HCT116 (cell line): ENCODE data around the gene AKAP13. TPM values are rescaled to one million over a fixed set of nuclear protein-coding genes. Genes with fewer than 3 reads are reported as not detected.

Experiments used
- ATAC-seq: fragments of 200-7000 bp; cut with Tn5 transposase; 2 replicates; pipeline ENCODE4 v1.9.1; 2020; ENCODE audit warnings: mild to moderate bottlenecking, moderate library complexity
- BruUV-seq: library from RNA; stranded (reverse); fragments of 400-500 nt; replicated peaks from 2 replicates; lab custom pipeline; 2021; lab: Mats Ljungman, UMichigan
- CTCF ChIA-PET: fragments of 300-600 bp; sonication (Branson Sonifier 250); formaldehyde crosslinking; loops from one replicate; lab custom pipeline; 2021; ENCODE audit warnings: antibody characterized with exemption; lab: Charles Lee
- POLR2A ChIA-PET: fragments of 300-600, 350-600 bp; sonication (Branson Sonifier 250); formaldehyde crosslinking; loops from one replicate; lab custom pipeline; 2021; ENCODE audit warnings: antibody characterized with exemption; lab: Charles Lee
- RAD21 ChIA-PET, 2 experiments: fragments of 300-600 bp; sonication (Branson Sonifier 250); formaldehyde crosslinking; loops; one replicate each; lab custom pipeline; 2023; ENCODE audit warnings: low total read pairs in 2 of 2; ENCODE audit not compliant: uncharacterized antibody in 2 of 2, unreplicated experiment in 2 of 2, low non-redundant PET in 1 of 2; lab: Charles Lee
- DNase-seq: peaks from one replicate; pipeline ENCODE4 v3.0.0-alpha.2; 2010; ENCODE audit warnings: low read depth, low spot score
- H2AFZ ChIP-seq: fragments of 200-600 bp; shearing (Covaris generic), sonication (generic); 2 replicates; pipeline ENCODE4 v1.6.1; 2017; ENCODE audit warnings: low read depth, mixed run types, mixed read lengths, antibody characterized with exemption, low read length; ENCODE audit not compliant: poor library complexity, severe bottlenecking
- H3K27ac ChIP-seq: 2 replicates; pipeline ENCODE4 v1.5.1; 2012; ENCODE audit warnings: low read depth, low read length
- H3K27me3 ChIP-seq: fragments of 200-600 bp; sonication (generic); 2 replicates; pipeline ENCODE4 v1.6.1; 2016; ENCODE audit warnings: mixed run types, low read length, mixed read lengths; ENCODE audit not compliant: insufficient read depth
- H3K36me3 ChIP-seq, 2 experiments: fragments of 200-500 bp in 1 of 2; fragments of 200-600 bp in 1 of 2; sonication (Bioruptor generic) in 1 of 2; sonication (generic) in 1 of 2; 2 replicates each; pipeline versions ENCODE4 v1.5.1 to v1.6.1; 2014 to 2016; ENCODE audit warnings: low read length in 2 of 2, inconsistent platforms in 1 of 2, mixed read lengths in 1 of 2, mixed run types in 1 of 2; ENCODE audit not compliant: insufficient read depth in 2 of 2, control insufficient read depth in 1 of 2
- H3K4me1 ChIP-seq, 2 experiments: fragments of 200-600 bp in 1 of 2; sonication (generic) in 1 of 2; 2 replicates each; pipeline versions ENCODE4 v1.5.1 to v1.6.1; 2012 to 2017; ENCODE audit warnings: low read length in 2 of 2, inconsistent platforms in 1 of 2, mild to moderate bottlenecking in 1 of 2, mixed read lengths in 1 of 2, mixed run types in 1 of 2, moderate library complexity in 1 of 2; ENCODE audit not compliant: insufficient read depth in 2 of 2, control insufficient read depth in 1 of 2
- H3K4me2 ChIP-seq: fragments of 200-600 bp; sonication (generic); 2 replicates; pipeline ENCODE4 v1.6.1; 2017; ENCODE audit warnings: mixed run types, low read length, mixed read lengths
- H3K4me3 ChIP-seq, 2 experiments: fragments of 200-600 bp in 1 of 2; sonication (generic) in 1 of 2; replicated peaks in 1 of 2; 2 replicates each; pipeline ENCODE4 v1.5.1; 2011 to 2016; ENCODE audit warnings: low read length in 2 of 2, control low read depth in 1 of 2, low read depth in 1 of 2, mild to moderate bottlenecking in 1 of 2, mixed read lengths in 1 of 2, mixed run types in 1 of 2
- H3K79me2 ChIP-seq: fragments of 200-600 bp; sonication (generic); 2 replicates; pipeline ENCODE4 v1.6.1; 2017; ENCODE audit warnings: mild to moderate bottlenecking, mixed run types, low read length, moderate library complexity, mixed read lengths; ENCODE audit not compliant: insufficient read depth
- H3K9ac ChIP-seq: fragments of 200-600 bp; sonication (generic); 2 replicates; pipeline ENCODE4 v1.6.1; 2016; ENCODE audit warnings: low read length, mixed read lengths
- H3K9me2 ChIP-seq: fragments of 200-600 bp; sonication (generic), shearing (Covaris generic); 2 replicates; pipeline ENCODE4 v1.6.1; 2017; ENCODE audit warnings: mixed run types, mild to moderate bottlenecking, moderate library complexity; ENCODE audit not compliant: insufficient read depth
- H3K9me3 ChIP-seq, 2 experiments: fragments of 200-500 bp in 1 of 2; fragments of 200-600 bp in 1 of 2; sonication (Bioruptor generic) in 1 of 2; sonication (generic) in 1 of 2; 2 replicates each; pipeline ENCODE4 v1.6.1; 2014 to 2017; ENCODE audit warnings: low read length in 2 of 2, mixed read lengths in 2 of 2, inconsistent platforms in 1 of 2, low read depth in 1 of 2, mild to moderate bottlenecking in 1 of 2, mixed run types in 1 of 2, moderate library complexity in 1 of 2; ENCODE audit not compliant: control insufficient read depth in 1 of 2, insufficient read depth in 1 of 2
- H4K20me1 ChIP-seq: fragments of 200-600 bp; sonication (generic), shearing (Covaris generic); 2 replicates; pipeline ENCODE4 v1.6.1; 2017; ENCODE audit warnings: mixed run types, mild to moderate bottlenecking, moderate library complexity; ENCODE audit not compliant: insufficient read depth
- CEBPB ChIP-seq: IDR thresholded peaks from 2 replicates; pipeline ENCODE4 v1.6.1; 2012; ENCODE audit warnings: low read depth
- EGR1 ChIP-seq: IDR thresholded peaks from 2 replicates; pipeline ENCODE4 v1.6.1; 2012; ENCODE audit warnings: low read depth
- MAX ChIP-seq: IDR thresholded peaks from 2 replicates; pipeline ENCODE4 v1.6.1; 2012
- POLR2A ChIP-seq: IDR thresholded peaks from 2 replicates; pipeline ENCODE4 v1.7.0; 2011; ENCODE audit warnings: borderline replicate concordance; ENCODE audit not compliant: insufficient read depth, insufficient read length; ENCODE audit errors: extremely low read depth
- SP1 ChIP-seq: IDR thresholded peaks from 2 replicates; pipeline ENCODE4 v1.6.1; 2012; ENCODE audit warnings: low read depth
- YY1 ChIP-seq: IDR thresholded peaks from 2 replicates; pipeline ENCODE4 v1.6.1; 2011; ENCODE audit warnings: low read length, low read depth, moderate library complexity, mild to moderate bottlenecking; ENCODE audit not compliant: insufficient replicate concordance; ENCODE audit errors: extremely low read depth
- ZBTB33 ChIP-seq: IDR thresholded peaks from 2 replicates; pipeline ENCODE4 v1.6.1; 2011; ENCODE audit warnings: mild to moderate bottlenecking, low read length, moderate library complexity; ENCODE audit not compliant: insufficient replicate concordance; ENCODE audit errors: extremely low read depth
- ZNF274 ChIP-seq: fragments of 200-500 bp; sonication (Bioruptor generic); IDR thresholded peaks from 2 replicates; pipeline ENCODE4 v1.6.1; 2014; ENCODE audit warnings: mild to moderate bottlenecking, low read depth, low read length, inconsistent platforms
- intact Hi-C: fragments of 100-400 bp; cut with micrococcal nuclease; formaldehyde crosslinking; loops from 2 replicates; pipeline ENCODE4 v1.10.0; 2022
- total RNA-seq: library from RNA; stranded (reverse); gene quantifications from one replicate; pipeline ENCODE4 v1.2.1, GENCODE V29; 2021; ENCODE audit not compliant: unreplicated experiment

AKAP13 gene
- total RNA-seq, 1 experiment from 2014 or later: 43.1 TPM

- no TSS peak for BruUV-seq
- Histone ChIP-seq H4K20me1 (no peaks in the 10 kb centered on the region), H3K9me3 (no peaks in the 10 kb centered on the region), H3K9ac (no peak overlapping the region), H3K36me3 (no peaks in the 10 kb centered on the region), H3K4me2 (no peak overlapping the region), H3K27ac (no peak overlapping the region), H3K4me3 (no peak overlapping the region), H3K79me2 (no peaks in the 10 kb centered on the region), H3K27me3 (no peaks in the 10 kb centered on the region), H3K4me1 (no peaks in the 10 kb centered on the region; a peak in 1 of 4 replicates), H3K9me2 (no peaks in the 10 kb centered on the region), H2AFZ (no peak overlapping the region)
- ATAC-seq (no peak), DNase-seq (no peak)
- ChIA-PET POLR2A (no interaction called here), RAD21 (no interaction called here), CTCF (no interaction called here)
- intact Hi-C loops: no loop called here
- TF ChIP-seq CEBPB: no peak
- no peak for TF ChIP-seq YY1
- no peak for TF ChIP-seq POLR2A
- no peak for TF ChIP-seq ZNF274
- no peak for TF ChIP-seq SP1
- TF ChIP-seq EGR1: no peak
- no peak for TF ChIP-seq MAX
- no peak for TF ChIP-seq ZBTB33
These were observed 245.5 kb downstream of the AKAP13 start for GRCh38 chr15:85625856-85626255.
